Adipose tissue (tissue), 3 donors: ENCODE results near the gene ERVK3-1. TPM values are rescaled to one million over a fixed set of nuclear protein-coding genes. Genes with fewer than 3 reads are reported as not detected.

Experiments
- H3K27ac ChIP-seq: one replicate; pipeline ENCODE4 v1.5.1; 2013; ENCODE audit warnings: low read depth, low read length
- WGBS, 3 donors: extraction: QIAGEN DNeasy Blood & Tissue Kit; methylation state at CpG; one replicate each; pipeline ENCODE4 v1.1.7; 2013; 5-methylcytosine and 5-hydroxymethylcytosine counted together
- polyA plus RNA-seq, 3 donors: library from polyadenylated mRNA; stranded (reverse); fragments of 200-250 nt; gene quantifications; one replicate each; pipeline ENCODE4 v1.2.3, GENCODE V29; 2013
- donor health status: healthy with polysubstance abuse.
- donor health status: Bipolar disorder and iron deficiency.
- donor health status: healthy.

The ERVK3-1 gene
- polyA plus RNA-seq, 3 donors, result 19.6 to 39.2 (median 25.0) TPM

GRCh38 chr19:58353717-58354477 lies 48.7 kb downstream of the ERVK3-1 start:
- 87 to 90% (median 89%) methylated on average over 15 of the region's 15 CpGs for WGBS, 3 donors

GRCh38 chr19:58354478-58355030 lies 49.4 kb downstream of the ERVK3-1 start:
- 78 to 85% (median 79%) methylated on average over 6 of the region's 6 CpGs for WGBS, 3 donors
- H3K27ac ChIP-seq, result no peak overlapping the region

More at GRCh38 chr19:58353717-58354477, 48.7 kb downstream of the ERVK3-1 start:
- H3K27ac ChIP-seq, result no peak overlapping the region

- WGBS, 3 donors, result 88 to 93% (median 92%) methylated on average over 10 of the region's 10 CpGs
- no peak overlapping the region for H3K27ac ChIP-seq
Observed at GRCh38 chr19:58355215-58355796, 50.1 kb downstream of the ERVK3-1 start.

DNA sequence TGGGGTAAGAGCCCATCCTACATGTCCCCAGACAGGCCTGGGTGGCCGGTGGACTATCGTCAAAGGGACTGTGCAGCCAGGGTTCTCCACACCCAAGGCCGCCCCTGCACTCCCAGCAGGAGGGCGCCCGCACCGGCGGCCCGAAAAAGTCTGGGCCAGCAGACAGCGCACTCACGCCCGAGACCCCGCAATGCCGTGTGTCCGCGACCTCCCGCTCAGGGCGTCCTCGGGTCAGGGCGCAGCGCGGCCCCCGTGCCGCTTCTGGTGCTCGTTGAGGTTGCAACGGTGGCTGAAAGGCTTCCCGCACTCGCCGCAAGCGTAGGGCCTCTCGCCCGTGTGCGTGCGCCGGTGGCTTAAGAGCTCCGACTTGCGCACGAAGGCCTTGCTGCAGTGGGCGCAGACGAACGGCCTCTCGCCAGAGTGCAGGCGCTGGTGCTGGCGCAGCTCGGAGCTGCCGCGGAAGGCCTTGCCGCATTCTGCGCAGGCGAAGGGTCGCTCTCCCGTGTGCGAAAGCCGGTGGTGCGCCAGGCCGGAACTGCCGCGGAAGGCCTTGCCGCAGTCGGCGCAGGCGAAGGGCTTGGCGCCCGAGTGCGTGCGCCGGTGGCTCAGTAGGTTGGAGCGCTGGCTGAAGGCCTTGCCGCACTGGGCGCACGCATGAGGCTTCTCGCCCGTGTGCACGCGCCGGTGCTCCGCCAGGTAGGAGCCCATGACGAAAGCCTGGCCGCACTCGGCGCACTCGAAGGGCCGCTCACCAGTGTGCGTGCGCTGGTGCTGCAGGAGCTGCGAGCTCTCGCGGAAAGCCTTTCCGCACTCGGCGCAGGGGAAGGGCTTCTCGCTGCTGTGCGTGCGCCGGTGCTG lies 51.0 kb downstream of the ERVK3-1 start:
- 12 to 40% (median 27%) methylated on average over 92 to 94 of the region's 94 CpGs for WGBS, 3 donors
- no peak overlapping the region for H3K27ac ChIP-seq

DNA sequence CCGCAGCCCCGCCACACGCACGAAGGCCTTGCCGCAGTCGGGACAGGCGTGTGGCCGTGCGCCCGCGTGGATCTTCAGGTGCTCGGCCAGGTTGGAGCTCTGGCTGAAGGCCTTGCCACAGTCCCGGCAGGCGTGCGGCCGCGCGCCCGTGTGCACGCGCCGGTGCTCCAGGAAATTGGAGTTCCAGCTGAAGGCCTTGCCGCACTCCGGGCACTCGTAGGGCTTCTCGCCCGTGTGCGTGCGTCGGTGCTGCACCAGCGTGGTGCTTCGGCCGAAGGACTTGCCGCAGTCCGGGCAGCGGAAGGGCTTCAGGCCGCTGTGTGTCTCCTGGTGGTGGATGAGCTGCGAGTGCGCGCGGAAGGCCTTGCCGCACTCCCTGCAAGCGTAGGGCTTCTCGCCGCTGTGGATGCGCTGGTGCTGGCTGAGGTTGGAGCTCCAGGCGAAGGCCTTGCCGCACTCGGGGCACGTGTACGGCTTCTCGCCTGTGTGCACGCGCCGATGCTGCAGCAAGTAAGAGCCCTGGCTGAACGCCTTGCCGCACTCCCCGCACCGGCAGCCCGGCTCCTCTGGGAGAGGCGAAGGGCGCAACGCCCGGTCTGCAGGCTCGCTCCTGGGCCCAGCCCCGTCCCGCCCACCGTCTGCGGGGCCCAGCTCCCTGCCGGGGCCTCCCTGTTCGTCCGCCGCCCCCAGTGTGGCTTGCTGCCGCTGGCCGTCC lies 51.7 kb downstream of the ERVK3-1 start:
- H3K27ac ChIP-seq, result no peak overlapping the region
- 26 to 49% (median 48%) methylated on average over 74 to 75 of the region's 75 CpGs for WGBS, 3 donors

DNA sequence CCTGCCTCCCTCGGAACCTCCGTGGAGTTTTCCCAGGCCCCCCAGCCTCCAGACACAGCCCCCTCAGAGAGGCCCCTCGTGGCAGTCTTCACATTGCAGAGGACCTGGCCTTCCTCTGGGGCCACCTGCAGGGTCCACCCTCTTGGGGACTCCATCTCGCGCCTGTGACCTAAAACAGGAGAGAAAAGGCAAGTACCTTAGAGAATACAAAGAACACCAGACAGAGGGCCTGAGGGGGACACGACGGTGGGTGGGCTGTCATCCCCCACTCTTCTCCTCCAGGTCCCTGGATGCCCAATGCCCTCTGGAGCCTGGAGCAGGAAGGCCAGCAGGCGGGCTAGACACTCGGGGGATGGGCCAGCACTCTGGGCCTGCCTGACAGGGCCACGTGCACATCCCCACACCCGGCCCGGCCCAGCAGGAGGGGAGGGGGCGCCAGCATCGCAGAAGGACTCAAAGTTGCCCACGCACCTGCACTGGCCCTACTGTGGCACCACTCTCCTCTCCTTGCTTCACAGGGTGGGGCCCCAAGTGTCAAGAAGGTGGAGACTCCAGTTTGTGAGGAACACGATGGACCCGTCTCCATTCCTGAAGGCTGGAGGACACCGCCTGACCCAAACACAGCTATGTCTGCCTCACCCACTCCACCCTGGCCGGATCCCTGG lies 52.4 kb downstream of the ERVK3-1 start:
- WGBS, 3 donors, result 69 to 78% (median 71%) methylated on average over 15 to 19 of the region's 19 CpGs
- no peak overlapping the region for H3K27ac ChIP-seq

- no peak overlapping the region for H3K27ac ChIP-seq
- 2 to 4% (median 2%) methylated on average over 28 of the region's 28 CpGs for WGBS, 3 donors
Observed at GRCh38 chr19:58361900-58362271, 56.7 kb downstream of the ERVK3-1 start.

DNA sequence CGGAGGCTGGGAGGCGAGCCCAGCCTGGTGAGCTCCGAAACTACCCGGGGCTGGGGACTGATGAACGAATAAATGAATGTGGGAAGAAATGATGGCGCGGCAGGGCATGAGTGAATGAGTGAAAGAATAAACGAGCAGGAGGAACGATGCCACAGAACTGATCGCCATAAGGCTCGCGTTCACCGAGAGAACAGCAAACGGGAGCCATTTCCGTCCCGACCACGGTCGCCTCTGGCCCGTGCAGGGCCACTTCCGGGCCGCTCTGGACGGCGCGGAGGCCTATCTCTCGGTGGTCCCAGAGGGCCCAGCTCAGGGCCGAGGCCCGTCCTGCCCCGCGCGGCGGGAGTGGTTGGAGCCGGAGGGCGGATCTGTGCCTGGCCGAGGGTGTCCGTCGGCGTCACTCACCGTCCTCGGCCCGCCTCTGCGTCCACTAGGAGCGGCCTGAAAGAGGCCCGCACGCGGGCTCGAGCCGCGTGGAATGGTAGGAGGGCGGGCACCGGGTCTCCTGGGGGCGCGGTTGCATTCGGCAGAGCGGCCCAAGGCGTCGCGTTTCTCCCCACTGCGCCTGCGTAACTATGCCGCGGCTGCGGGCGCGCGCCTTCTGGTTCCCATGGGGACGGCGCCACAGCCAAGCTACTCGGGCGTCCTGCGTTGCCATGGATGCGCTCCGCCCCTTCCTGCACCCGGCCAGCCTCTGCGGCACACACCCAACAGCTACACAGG lies 57.3 kb downstream of the ERVK3-1 start, which contains the start of gene ZNF497:
ZNF497 (minus strand) TSS at position 480 of the 723 bp plus-strand sequence. CDS start 5,116 bp downstream, outside the sequence.
- 0 to 1% (median 0%) methylated on average over 63 to 74 of the region's 74 CpGs for WGBS, 3 donors
- H3K27ac ChIP-seq, result no peak within 1 kb of the TSS

GRCh38 chr19:58364146-58364545 lies 59.0 kb downstream of the ERVK3-1 start:
- WGBS, 3 donors, result 54 to 80% (median 56%) methylated on average over 5 of the region's 5 CpGs
- H3K27ac ChIP-seq, result no peak overlapping the region

Other genes starting within 250 kb of the ERVK3-1 start
- 1 to 10 TPM; 2.5 to 3.4 (median 3.1) TPM for gene ZNF135, start 246.1 kb upstream of the ERVK3-1 start, polyA plus RNA-seq
- 10 to 100 TPM; 25.7 to 32.7 (median 32.0) TPM for gene ZSCAN18, start 207.1 kb upstream of the ERVK3-1 start, polyA plus RNA-seq
- 1 to 10 TPM; 2.3 to 5.8 (median 3.0) TPM for gene ZNF329, start 154.6 kb upstream of the ERVK3-1 start, polyA plus RNA-seq
- gene ZNF274, start 122.3 kb upstream of the ERVK3-1 start, polyA plus RNA-seq, result 10 to 100 TPM in 2 of 3 donors, 1 to 10 TPM in 1; 9.5 to 12.4 (median 11.0) TPM
- gene ZNF544, start 76.5 kb upstream of the ERVK3-1 start, polyA plus RNA-seq, result 10 to 100 TPM; 10.1 to 10.6 (median 10.2) TPM
- gene ZNF8, start 26.4 kb upstream of the ERVK3-1 start, polyA plus RNA-seq, result 1 to 10 TPM in 1 of 3 donors, under 1 TPM in 2; 0.68 to 1.1 (median 0.90) TPM
- 1 to 10 TPM in 1 of 3 donors, under 1 TPM in 2; 0.67 to 1.1 (median 0.80) TPM for gene ZSCAN22, start 21.6 kb downstream of the ERVK3-1 start, polyA plus RNA-seq
- gene A1BG, start 48.1 kb downstream of the ERVK3-1 start, polyA plus RNA-seq, result 10 to 100 TPM; 12.8 to 38.3 (median 14.1) TPM
- 1 to 10 TPM in 1 of 3 donors, under 1 TPM in 2; 0.22 to 1.3 (median 0.51) TPM for gene ZNF497, start 57.4 kb downstream of the ERVK3-1 start, polyA plus RNA-seq
- gene ZNF837, start 75.7 kb downstream of the ERVK3-1 start, polyA plus RNA-seq, result 1 to 10 TPM in 2 of 3 donors, under 1 TPM in 1; 0.56 to 1.6 (median 1.0) TPM
- 1,000 to 10,000 TPM; 1,642 to 2,053 (median 1,868) TPM for gene RPS5, start 81.9 kb downstream of the ERVK3-1 start, polyA plus RNA-seq
- gene RNF225, start 90.3 kb downstream of the ERVK3-1 start, polyA plus RNA-seq, result not detected
- 10 to 100 TPM in 1 of 3 donors, 1 to 10 TPM in 2; 3.1 to 10.6 (median 5.5) TPM for gene ZNF584, start 103.3 kb downstream of the ERVK3-1 start, polyA plus RNA-seq
- 1 to 10 TPM in 1 of 3 donors, under 1 TPM in 2; 0.45 to 1.0 (median 0.89) TPM for gene ZNF132, start 134.8 kb downstream of the ERVK3-1 start, polyA plus RNA-seq
- 1 to 10 TPM; 1.8 to 2.9 (median 2.0) TPM for gene ZNF324B, start 146.2 kb downstream of the ERVK3-1 start, polyA plus RNA-seq
- gene ZNF324, start 161.7 kb downstream of the ERVK3-1 start, polyA plus RNA-seq, result 1 to 10 TPM; 4.0 to 6.0 (median 4.3) TPM
- 1 to 10 TPM; 7.3 to 8.8 (median 7.8) TPM for gene ZNF446, start 171.0 kb downstream of the ERVK3-1 start, polyA plus RNA-seq
- 10 to 100 TPM; 11.7 to 19.5 (median 12.5) TPM for gene SLC27A5, start 206.6 kb downstream of the ERVK3-1 start, polyA plus RNA-seq
- gene ZBTB45, start 214.4 kb downstream of the ERVK3-1 start, polyA plus RNA-seq, result 1 to 10 TPM; 5.3 to 8.2 (median 6.6) TPM
- 100 to 1,000 TPM; 154 to 206 (median 156) TPM for gene TRIM28, start 238.7 kb downstream of the ERVK3-1 start, polyA plus RNA-seq
- gene CHMP2A, start 249.7 kb downstream of the ERVK3-1 start, polyA plus RNA-seq, result 100 to 1,000 TPM in 2 of 3 donors, 10 to 100 TPM in 1; 96.8 to 196 (median 184) TPM